Measurements from ENCODE around the gene LAMA2. TPM values are rescaled to one million over a fixed set of nuclear protein-coding genes. Genes with fewer than 3 reads are reported as not detected.

The LAMA2 gene
- total and polyA plus RNA-seq, 2 of the 8 experiments (the other 6 are each of a cell fraction or from before 2014, with no cell fraction given): 1.3 to 3.8 TPM

- no peak for TF ChIP-seq RBBP5 (IDR thresholded peaks at IDR 0.05; ENCODE audit: borderline replicate concordance, low read depth, low read length)
- TF ChIP-seq ASH2L (IDR thresholded peaks at IDR 0.05; ENCODE audit: low read length): no peak
- no peak for TF ChIP-seq CHD2 (IDR thresholded peaks at IDR 0.05; ENCODE audit: low read length)
Measured at GRCh38 chr6:129217701-129218100, 334.8 kb downstream of the LAMA2 start (continued).
